HG02763 (cell line): Measurements from ENCODE around the gene SLC9B1.

ENCODE experiments used
- ATAC-seq: cut with Tn5 transposase; IDR thresholded peaks from one replicate; pipeline ENCODE4 v1.9.1; 2021; ENCODE audit warnings: mild to moderate bottlenecking, moderate library complexity; ENCODE audit not compliant: unreplicated experiment

The SLC9B1 gene, protein sequence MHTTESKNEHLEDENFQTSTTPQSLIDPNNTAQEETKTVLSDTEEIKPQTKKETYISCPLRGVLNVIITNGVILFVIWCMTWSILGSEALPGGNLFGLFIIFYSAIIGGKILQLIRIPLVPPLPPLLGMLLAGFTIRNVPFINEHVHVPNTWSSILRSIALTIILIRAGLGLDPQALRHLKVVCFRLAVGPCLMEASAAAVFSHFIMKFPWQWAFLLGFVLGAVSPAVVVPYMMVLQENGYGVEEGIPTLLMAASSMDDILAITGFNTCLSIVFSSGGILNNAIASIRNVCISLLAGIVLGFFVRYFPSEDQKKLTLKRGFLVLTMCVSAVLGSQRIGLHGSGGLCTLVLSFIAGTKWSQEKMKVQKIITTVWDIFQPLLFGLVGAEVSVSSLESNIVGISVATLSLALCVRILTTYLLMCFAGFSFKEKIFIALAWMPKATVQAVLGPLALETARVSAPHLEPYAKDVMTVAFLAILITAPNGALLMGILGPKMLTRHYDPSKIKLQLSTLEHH

GRCh38 chr4:103019308-103020124 lies at the start of gene SLC9B1:
Gene SLC9B1 (minus strand): TSS chr4:103019705. CDS start chr4:102991711, 27,994 bp downstream.
- peak; percentile 99 for ATAC-seq

DNA sequence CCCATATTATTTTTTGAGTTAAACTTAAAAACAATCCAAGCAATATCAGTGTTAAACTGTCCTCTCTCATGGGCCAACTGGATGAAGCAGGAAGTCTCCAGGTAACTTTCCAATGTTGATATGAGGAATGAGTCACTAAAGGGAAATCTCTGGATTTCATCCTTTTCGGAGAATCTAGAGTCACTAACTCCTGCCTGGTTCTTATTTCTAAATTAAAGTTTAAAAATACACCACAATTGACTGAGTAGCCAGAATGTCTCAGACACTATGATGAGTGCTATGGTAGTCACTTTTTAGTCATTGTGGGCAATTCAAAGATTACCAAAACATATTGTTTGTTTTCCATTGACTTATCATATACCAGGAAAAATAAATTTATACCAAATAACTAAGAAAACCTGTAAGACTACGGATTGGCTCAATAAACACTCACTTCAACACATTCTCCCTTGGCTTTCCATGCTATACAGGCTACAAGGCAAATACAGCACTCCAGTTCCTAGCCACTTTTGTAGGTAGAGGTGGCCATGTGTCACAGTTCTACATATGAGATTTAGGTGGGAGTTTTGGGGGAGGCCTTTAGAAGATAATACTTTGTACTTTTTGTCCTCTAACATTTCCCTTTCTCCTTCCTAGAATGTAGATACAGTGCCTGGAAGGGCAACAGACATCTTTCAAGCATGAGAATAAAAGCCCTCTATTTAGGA lies 48.5 kb upstream of the SLC9B1 start:
- ATAC-seq, result no peak

- ATAC-seq, result no peak
Observed at GRCh38 chr4:103060453-103061148, 41.1 kb upstream of the SLC9B1 start.

DNA sequence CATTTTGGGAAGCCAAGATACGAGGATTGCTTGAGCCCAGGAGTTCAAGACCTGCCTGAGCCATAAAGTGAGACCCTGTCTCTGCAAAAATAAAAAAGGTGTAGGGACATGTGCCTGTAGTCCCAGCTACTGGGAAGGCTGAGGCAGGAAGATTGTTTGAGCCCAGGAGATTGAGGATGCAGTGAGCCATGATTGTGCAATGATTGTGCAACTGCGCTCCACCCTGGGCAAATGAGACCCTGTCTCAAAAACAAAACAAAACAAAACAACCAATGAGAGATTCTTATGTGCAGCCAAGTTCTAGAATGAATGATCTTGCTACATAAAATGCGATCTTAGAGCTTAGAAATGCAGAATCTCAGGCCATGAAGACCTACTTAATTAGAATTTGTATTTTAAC lies 34.5 kb upstream of the SLC9B1 start:
- ATAC-seq, result no peak

GRCh38 chr4:103052779-103053178 lies 33.3 kb upstream of the SLC9B1 start:
- ATAC-seq, result no peak

- ATAC-seq, result no peak
Observed at GRCh38 chr4:103052145-103052544, 32.6 kb upstream of the SLC9B1 start.

GRCh38 chr4:103050736-103051436 lies 31.4 kb upstream of the SLC9B1 start:
- no peak for ATAC-seq

DNA sequence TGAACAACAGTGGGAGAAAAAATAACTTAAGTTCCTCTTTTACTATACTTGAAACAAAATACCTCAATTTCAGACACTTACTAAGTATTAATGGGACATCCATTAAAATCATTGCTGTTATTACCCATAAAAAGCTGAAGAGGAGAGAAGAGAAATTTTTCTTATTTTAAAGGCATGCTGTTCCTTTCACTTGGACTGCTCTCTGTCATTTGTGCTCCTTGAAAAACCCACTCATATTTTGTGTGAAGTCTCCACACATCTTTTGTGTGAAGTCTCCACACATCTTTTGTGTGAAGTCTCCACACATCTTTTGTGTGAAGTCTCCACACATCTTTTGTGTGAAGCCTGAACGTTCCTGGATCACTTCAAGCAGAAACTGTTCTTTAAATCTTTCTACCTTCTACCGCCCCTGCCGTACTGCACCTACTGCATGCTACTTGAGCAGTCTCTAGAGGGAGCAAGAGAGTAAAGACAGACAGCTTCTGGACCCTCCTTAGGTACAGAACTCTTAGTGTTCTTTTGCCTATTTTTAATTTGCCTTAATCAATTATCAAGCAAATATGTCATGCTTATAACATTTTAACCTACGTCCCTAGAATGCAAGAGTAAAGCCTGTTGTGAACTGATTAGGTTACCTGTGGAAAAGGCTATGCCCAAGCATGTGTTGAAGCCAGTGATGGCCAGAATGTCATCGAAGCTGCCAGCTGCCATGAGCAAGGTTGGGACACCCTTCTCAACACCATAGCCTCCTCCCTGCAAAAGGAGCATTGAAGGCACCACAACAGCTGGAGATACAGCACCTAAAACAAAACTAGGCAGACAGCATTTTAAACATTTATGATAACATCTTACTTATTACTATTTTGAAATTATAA lies 27.1 kb upstream of the SLC9B1 start:
- ATAC-seq, result peak; percentile 93

GRCh38 chr4:103044183-103044582 lies 24.7 kb upstream of the SLC9B1 start:
- ATAC-seq, result no peak

- ATAC-seq, result no peak
Observed at GRCh38 chr4:103036169-103036568, 16.7 kb upstream of the SLC9B1 start.

GRCh38 chr4:103032574-103032973 lies 13.1 kb upstream of the SLC9B1 start:
- ATAC-seq, result peak; percentile 57

DNA sequence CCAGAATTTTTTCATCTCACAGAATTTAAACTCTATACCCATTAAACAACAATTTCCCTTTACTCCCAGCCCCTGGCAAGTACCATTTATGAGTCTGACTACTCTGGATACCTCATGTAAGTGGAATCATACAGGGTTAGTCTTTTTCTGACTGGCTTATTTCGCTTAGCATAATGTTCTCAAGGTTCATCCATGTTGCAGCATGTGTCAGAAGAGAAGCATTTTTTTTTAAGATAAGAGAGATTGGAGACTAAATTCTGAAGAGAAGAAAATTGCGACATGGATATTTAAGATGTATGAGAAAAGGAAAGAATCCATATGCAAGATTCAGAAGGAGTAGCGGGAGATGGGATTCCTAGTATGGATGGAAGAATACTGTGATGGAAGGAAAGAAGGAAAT lies 11.3 kb upstream of the SLC9B1 start:
- ATAC-seq, result no peak

GRCh38 chr4:103029300-103029699 lies 9.8 kb upstream of the SLC9B1 start:
- ATAC-seq, result no peak

GRCh38 chr4:103026868-103027267 lies 7.4 kb upstream of the SLC9B1 start:
- no peak for ATAC-seq

DNA sequence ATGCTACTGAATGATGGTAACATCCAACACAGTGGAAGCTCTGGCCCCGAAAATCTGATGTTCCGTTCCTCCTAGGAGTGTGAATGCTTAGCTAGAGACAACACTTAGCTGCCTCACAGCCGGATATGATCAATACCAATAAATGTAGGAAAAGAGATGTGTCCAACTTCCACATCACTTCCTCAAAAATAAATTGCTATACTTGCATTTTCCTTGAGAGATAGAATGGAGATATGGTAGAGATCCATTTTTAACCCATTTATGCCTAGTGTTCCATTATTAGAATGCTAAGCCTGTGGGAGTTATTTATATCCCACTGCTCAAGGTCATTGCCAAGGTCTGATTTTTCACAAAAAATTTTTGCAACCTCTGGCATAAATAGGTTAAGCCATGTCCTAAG lies 5.5 kb upstream of the SLC9B1 start:
- ATAC-seq, result no peak

DNA sequence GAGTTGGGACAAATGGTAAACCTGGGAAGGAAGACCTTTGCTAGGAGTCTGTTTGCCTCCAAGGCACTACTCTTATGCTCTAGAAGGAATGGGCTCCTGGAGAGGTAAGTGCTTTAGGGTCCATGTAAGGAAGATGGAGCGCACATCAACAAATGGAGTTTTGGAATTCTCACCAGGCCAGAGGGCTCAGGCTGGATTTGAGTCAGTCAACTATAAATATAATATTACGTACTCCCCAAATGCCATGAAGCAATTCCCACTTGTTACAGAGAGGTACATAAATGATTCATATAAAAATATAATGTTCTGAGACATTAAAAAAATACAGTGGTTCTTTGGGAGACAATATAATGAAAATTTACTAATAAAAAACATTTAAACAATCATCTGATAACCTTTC lies 1.6 kb upstream of the SLC9B1 start:
- no peak for ATAC-seq

DNA sequence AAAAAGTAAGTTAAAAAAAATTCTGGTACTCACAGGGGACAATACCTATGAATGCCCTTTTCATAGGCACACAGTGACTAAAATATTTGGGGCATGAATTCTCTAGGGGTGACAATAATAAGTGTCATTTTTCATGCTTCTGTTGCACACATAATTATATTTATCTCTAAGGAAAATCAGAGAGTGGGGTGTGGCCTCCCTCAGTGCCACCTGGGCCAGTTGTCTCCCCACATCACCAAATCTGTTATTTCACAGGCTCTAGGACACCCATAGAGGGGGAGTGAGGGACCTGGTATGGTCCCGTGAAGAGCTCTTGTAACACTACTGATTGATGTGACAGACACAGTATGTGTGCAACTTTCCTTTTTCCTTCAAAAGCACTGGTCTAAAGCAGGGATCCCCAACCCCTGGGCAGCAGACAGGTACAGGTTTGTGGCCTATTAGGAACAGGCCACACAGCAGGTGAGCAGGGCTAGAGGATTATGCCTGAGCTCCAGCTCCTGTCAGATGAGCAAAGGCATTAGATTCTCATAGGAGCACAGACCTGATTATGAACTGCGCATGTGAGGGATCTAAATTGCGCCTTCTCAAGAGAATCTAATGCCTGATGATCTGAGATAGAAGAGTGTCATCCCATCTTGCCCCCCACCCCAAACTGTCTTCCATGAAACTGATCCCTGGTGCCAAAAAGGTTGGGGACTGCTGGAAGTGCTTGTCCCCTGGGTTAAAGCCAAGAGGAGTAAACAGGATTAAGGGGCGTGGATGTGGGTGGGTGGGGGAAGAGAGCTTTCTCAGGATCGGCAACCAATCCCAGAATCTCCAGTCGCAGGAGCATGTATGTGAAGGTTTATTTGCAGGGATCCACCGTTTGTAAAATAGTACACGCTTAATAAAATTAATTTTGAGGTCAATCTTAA lies 856 bp downstream of the SLC9B1 start:
- ATAC-seq, result no peak

GRCh38 chr4:103012551-103012950 lies 7.0 kb downstream of the SLC9B1 start:
- ATAC-seq, result no peak
